HG03571 (cell line): ENCODE data around the gene MFN1.

ENCODE experiments used
- ATAC-seq: cut with Tn5 transposase; IDR thresholded peaks from one replicate; pipeline ENCODE4 v1.9.1; 2021; ENCODE audit not compliant: unreplicated experiment

MFN1 gene

GRCh38 chr3:179428876-179429548 lies 81.5 kb downstream of the MFN1 start:
- ATAC-seq, result no peak

DNA sequence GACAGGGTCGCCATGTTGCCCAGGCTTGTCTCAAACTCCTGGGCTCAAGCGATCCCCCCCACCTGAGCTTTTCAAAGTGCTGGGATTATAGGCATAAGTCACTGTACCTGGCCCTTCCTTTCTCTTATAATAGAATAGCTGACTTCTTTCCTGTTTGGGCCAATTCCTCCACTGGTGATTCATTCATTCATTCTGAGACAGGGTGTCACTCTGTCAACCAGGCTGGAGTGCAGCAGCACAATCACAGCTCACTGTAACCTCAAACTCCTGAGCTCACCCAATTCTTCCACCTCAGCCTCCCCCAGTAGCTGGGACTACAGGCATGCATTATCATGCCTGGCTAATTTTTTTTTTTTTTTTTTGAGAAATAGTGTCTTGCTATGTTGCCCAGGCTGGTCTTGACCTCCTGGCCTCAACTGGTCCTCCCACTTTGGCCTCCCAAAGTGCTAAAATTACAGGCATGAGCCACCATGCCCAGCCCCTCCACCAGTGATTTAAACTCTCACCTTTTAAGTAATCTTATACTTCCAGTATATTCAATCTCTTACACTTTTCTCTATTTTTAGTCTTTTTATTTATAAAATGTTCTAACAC lies 82.9 kb downstream of the MFN1 start:
- ATAC-seq, result no peak

DNA sequence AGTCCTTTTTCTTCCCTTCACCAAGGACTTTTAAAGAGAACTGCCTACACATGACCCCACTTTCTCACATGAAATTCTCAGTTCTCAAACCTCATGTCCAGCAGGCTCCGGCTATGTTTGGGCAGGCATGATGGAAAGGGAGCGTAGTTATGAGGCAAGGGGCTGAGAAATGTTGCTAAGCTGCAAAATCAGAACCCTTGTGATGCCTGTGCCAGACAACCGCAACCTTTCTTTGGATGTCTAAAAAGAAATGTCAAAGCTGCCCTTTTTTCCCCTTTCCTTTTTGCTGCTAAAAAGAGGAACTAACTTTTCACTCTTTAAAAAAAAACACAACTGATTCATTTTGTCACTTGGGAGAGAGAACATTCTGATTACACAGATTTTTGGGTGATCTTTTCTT lies 84.5 kb downstream of the MFN1 start:
- ATAC-seq, result peak; percentile 55

DNA sequence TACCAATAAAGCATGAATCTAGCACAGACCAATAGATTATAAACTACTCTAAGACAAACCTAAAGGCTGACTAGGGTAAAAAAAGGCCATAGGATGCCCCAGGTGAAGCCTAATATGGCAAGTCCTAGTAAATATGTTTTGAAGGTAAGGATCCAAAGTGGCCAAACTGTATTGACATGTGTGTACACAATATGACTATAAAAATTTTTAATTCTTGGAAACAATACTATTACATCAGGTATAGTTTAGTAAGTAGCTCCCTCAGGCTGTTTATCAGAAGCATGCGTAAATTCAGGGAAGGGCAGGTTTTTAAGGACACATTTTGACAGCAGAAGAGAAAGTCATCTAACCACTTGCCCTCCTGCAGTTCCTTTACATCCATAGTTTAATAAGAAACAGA lies 84.9 kb downstream of the MFN1 start:
- no peak for ATAC-seq

- ATAC-seq, result no peak
Measured at GRCh38 chr3:179436517-179436916, 89.0 kb downstream of the MFN1 start.

- peak; percentile 91 for ATAC-seq
Measured at GRCh38 chr3:179438841-179439240, 91.3 kb downstream of the MFN1 start.
